ENCODE measurements around the gene EDC3. TPM values are rescaled to one million over a fixed set of nuclear protein-coding genes. Genes with fewer than 3 reads are reported as not detected.

EDC3 gene
- total RNA-seq, 4 donors from 2014 or later = 13.0 to 52.4 (median 23.5) TPM

DNA sequence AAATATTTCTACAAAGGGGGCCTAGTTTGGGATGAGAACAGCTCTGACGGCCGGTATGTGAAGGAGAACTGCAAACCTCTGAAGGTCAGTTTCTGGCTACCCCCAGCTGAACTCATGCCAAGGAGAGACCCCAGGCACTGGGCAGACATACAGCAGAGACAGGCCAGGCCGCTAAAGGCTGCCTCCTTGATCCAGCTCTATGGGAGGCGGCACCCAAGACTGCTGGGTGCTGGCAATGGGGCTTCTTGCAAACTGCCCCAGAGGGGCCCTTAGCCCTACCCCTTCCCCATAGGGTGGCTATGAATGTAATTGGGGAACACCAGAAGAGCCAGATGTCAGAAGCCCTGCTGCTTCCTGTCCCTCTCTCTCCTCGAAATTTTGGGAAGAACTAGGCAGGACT, 66.9 kb downstream of the EDC3 start:
- no peak for DNase-seq (ENCODE audit: low spot score in 2 of 2)
- Histone ChIP-seq H3K27me3 (no peaks in the 10 kb centered on the region), H3K27ac (no peak overlapping the region), H3K9me3 (no peaks in the 10 kb centered on the region), H3K4me1 (no peaks in the 10 kb centered on the region), H3K4me3 (no peak overlapping the region), H3K36me3 (peaks cover 96% of the 10 kb centered on the region)
- WGBS = 59% methylated on average over 4 of the region's 5 CpGs
- TF ChIP-seq, protein P1, sequence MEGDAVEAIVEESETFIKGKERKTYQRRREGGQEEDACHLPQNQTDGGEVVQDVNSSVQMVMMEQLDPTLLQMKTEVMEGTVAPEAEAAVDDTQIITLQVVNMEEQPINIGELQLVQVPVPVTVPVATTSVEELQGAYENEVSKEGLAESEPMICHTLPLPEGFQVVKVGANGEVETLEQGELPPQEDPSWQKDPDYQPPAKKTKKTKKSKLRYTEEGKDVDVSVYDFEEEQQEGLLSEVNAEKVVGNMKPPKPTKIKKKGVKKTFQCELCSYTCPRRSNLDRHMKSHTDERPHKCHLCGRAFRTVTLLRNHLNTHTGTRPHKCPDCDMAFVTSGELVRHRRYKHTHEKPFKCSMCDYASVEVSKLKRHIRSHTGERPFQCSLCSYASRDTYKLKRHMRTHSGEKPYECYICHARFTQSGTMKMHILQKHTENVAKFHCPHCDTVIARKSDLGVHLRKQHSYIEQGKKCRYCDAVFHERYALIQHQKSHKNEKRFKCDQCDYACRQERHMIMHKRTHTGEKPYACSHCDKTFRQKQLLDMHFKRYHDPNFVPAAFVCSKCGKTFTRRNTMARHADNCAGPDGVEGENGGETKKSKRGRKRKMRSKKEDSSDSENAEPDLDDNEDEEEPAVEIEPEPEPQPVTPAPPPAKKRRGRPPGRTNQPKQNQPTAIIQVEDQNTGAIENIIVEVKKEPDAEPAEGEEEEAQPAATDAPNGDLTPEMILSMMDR (IDR thresholded peaks at IDR 0.05) = no peak

DNA sequence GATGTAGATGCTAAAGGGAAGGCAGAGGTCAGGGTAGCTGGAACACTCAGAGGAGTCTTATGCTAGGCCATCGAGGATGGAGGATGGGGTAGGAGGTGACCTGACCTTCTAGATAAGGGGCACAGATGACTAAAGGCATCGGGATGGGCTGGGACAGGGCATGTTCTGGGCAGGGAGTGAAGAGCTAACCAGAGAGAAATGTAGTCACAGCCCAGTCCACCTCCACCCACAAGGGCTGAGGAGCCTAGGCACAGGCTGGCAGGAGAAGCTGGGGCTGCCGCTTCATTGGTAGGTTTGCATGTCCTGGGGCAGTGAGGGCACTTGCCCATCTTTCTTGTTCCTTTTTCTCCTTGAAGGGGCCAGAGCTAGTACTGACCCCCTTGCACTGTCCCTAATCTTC, 67.6 kb downstream of the EDC3 start:
- H3K27ac ChIP-seq = no peak overlapping the region
- no peak for DNase-seq (ENCODE audit: low spot score in 2 of 2)
- no peaks in the 10 kb centered on the region for H3K27me3 ChIP-seq
- H3K9me3 ChIP-seq = no peaks in the 10 kb centered on the region
- H3K36me3 ChIP-seq = peaks cover 96% of the 10 kb centered on the region
- TF ChIP-seq POLR2A (IDR thresholded peaks at IDR 0.05) (no peak), EP300 (IDR thresholded peaks at IDR 0.05) (no peak), POLR2AphosphoS5 (IDR thresholded peaks at IDR 0.05) (no peak)
- TF ChIP-seq, protein P1 (IDR thresholded peaks at IDR 0.05) = no peak
- H3K4me1 ChIP-seq = no peaks in the 10 kb centered on the region
- 82% methylated on average over 3 of the region's 3 CpGs for WGBS
- H3K4me3 ChIP-seq = no peak overlapping the region

DNA sequence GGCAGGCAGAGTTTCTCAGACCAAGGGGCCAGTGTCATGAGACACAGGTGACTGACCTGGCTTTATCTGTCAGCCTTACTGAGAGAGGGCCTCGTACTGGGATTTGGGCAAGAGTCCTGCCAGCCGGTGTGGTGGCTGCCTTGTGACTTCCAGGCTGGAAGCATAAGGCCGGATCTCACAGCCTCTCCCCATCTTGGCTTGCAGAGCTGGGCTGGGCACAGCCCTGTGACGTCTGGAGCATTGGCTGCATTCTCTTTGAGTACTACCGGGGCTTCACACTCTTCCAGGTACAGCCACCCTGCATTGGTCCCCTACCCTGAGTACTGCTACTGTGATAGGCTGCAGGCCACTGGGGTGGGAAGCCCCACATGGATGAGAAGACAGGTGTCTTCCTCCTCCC, 68.1 kb downstream of the EDC3 start:
- Histone ChIP-seq H3K27ac (no peak overlapping the region), H3K27me3 (no peaks in the 10 kb centered on the region), H3K4me1 (no peaks in the 10 kb centered on the region), H3K4me3 (no peak overlapping the region), H3K9me3 (no peaks in the 10 kb centered on the region), H3K36me3 (peaks cover 96% of the 10 kb centered on the region)
- TF ChIP-seq, protein P1 (IDR thresholded peaks at IDR 0.05) = no peak
- TF ChIP-seq POLR2AphosphoS5 (IDR thresholded peaks at IDR 0.05) = no peak
- WGBS = 0% methylated on average over 1 of the region's 5 CpGs
- no peak for DNase-seq (ENCODE audit: low spot score in 2 of 2)

DNA sequence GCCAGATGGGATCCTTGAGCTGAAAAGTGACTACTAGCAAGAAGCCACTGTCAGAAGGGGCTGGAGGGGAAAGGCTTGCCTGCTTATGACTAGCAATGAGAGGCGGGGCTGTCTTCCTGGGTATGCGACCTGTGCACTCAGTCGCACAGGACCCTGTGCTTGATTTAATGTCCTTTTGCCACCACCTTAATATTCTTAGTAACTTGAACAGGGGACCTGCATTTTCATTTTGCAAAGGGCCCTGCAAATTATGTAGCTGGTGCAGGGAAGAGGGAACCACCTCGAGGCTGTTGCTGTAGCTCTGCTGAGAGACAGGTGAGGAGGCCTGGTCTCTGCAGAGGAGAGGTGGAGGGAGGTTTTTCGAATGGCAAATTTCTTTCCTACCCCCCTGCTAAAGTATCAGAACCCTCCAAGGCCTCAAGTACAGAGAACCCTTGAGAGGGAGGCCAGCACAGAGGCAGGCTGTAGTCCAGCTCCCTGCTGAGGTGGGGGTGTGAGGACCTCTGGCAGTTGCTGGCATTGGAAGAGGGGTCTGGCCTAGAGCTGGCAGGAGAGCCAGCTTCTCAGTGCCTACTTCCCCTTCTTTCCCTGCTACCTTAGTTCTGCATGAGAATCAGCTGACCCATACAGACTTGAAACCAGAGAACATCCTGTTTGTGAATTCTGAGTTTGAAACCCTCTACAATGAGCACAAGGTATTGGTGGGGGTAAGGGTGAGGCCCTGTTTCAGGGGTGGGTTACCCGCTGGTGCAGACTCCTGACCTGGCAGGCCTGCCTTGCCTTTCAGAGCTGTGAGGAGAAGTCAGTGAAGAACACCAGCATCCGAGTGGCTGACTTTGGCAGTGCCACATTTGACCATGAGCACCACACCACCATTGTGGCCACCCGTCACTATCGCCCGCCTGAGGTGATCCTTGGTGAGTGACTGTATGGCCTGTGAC, 68.8 kb downstream of the EDC3 start:
- H3K27ac ChIP-seq = no peak overlapping the region
- no peaks in the 10 kb centered on the region for H3K27me3 ChIP-seq
- no peaks in the 10 kb centered on the region for H3K9me3 ChIP-seq
- TF ChIP-seq POLR2A (IDR thresholded peaks at IDR 0.05) = no peak
- TF ChIP-seq POLR2AphosphoS5 (IDR thresholded peaks at IDR 0.05) = no peak
- TF ChIP-seq, protein P1 (IDR thresholded peaks at IDR 0.05) = no peak
- no peak for TF ChIP-seq EP300 (IDR thresholded peaks at IDR 0.05)
- 93% methylated on average over 10 of the region's 10 CpGs for WGBS
- no peak for DNase-seq (ENCODE audit: low spot score in 2 of 2)
- peaks cover 96% of the 10 kb centered on the region for H3K36me3 ChIP-seq
- H3K4me1 ChIP-seq = no peaks in the 10 kb centered on the region
- no peak overlapping the region for H3K4me3 ChIP-seq

DNA sequence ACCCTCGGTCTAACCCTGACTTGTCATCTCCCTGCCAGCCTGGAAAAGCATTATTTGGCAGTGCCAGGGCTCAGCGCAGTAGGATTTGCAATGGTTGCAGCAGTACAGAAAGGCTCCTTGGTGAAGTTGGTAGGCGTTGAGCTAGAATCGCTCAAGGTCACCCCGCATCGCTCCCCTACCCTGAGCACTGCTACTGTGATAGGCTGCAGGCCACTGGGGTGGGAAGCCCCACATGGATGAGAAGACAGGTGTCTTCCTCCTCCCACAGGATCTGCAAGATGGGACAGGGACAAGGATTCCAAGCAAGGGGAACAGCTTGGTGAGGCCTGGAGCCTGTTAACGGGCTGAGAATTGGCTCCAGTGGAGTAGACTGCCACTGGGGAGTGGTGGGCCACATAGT, 69.5 kb downstream of the EDC3 start:
- Histone ChIP-seq H3K36me3 (peaks cover 100% of the 10 kb centered on the region), H3K27me3 (no peaks in the 10 kb centered on the region), H3K9me3 (no peaks in the 10 kb centered on the region), H3K4me3 (no peak overlapping the region), H3K27ac (no peak overlapping the region), H3K4me1 (peaks cover 3% of the 10 kb centered on the region)
- no peak for TF ChIP-seq POLR2AphosphoS5 (IDR thresholded peaks at IDR 0.05)
- TF ChIP-seq, protein P1 (IDR thresholded peaks at IDR 0.05) = no peak
- no peak for TF ChIP-seq POLR2A (IDR thresholded peaks at IDR 0.05)
- no peak for TF ChIP-seq EP300 (IDR thresholded peaks at IDR 0.05)
- WGBS = 94% methylated on average over 7 of the region's 7 CpGs
- no peak for DNase-seq (ENCODE audit: low spot score in 2 of 2)
